DOHH2 (cell line): ENCODE results near the gene TSHZ1.

Source experiments
- EZH2phosphoT487 ChIP-seq: fragments of 200-600 bp; sonication (generic); IDR thresholded peaks from 2 replicates; pipeline ENCODE4 v1.6.1; 2017; ENCODE audit warnings: borderline replicate concordance, mild to moderate bottlenecking, antibody characterized with exemption, low read length, moderate library complexity, mixed read lengths
- TF ChIP-seq, protein P1 (sequence below): fragments of 200-600 bp; sonication (generic); IDR thresholded peaks from one replicate; pipeline ENCODE4 v1.5.1; 2014; ENCODE audit warnings: antibody characterized with exemption, mild to moderate bottlenecking, low read depth, low read length; ENCODE audit not compliant: poor library complexity, severe bottlenecking

- no peak for TF ChIP-seq EZH2phosphoT487
- TF ChIP-seq, protein P1, sequence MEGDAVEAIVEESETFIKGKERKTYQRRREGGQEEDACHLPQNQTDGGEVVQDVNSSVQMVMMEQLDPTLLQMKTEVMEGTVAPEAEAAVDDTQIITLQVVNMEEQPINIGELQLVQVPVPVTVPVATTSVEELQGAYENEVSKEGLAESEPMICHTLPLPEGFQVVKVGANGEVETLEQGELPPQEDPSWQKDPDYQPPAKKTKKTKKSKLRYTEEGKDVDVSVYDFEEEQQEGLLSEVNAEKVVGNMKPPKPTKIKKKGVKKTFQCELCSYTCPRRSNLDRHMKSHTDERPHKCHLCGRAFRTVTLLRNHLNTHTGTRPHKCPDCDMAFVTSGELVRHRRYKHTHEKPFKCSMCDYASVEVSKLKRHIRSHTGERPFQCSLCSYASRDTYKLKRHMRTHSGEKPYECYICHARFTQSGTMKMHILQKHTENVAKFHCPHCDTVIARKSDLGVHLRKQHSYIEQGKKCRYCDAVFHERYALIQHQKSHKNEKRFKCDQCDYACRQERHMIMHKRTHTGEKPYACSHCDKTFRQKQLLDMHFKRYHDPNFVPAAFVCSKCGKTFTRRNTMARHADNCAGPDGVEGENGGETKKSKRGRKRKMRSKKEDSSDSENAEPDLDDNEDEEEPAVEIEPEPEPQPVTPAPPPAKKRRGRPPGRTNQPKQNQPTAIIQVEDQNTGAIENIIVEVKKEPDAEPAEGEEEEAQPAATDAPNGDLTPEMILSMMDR = no peak
Measured at GRCh38 chr18:75267643-75268363, 57.2 kb downstream of the TSHZ1 start.
